GM19025 (cell line): ENCODE data around the gene IPO11.
"Not testable (repeated sequence)": the region's sequence is repeated elsewhere in the genome, so short reads cannot be mapped to it uniquely, and the experiment has no call there.

ENCODE experiments used
- ATAC-seq: cut with Tn5 transposase; IDR thresholded peaks from one replicate; pipeline ENCODE4 v1.9.1; 2021; ENCODE audit warnings: mild to moderate bottlenecking, low read depth, moderate library complexity; ENCODE audit not compliant: unreplicated experiment

IPO11 gene

GRCh38 chr5:62593331-62593730 lies 180.8 kb downstream of the IPO11 start:
- no peak for ATAC-seq

GRCh38 chr5:62594364-62594984 lies 181.9 kb downstream of the IPO11 start:
- no peak for ATAC-seq

GRCh38 chr5:62596096-62596495 lies 183.5 kb downstream of the IPO11 start:
- no peak for ATAC-seq

- no peak for ATAC-seq
Measured at GRCh38 chr5:62596691-62597090, 184.1 kb downstream of the IPO11 start.

GRCh38 chr5:62597314-62597713 lies 184.8 kb downstream of the IPO11 start:
- no peak for ATAC-seq

- ATAC-seq = no peak
Measured at GRCh38 chr5:62600560-62601252, 188.1 kb downstream of the IPO11 start.

- no peak for ATAC-seq
Measured at GRCh38 chr5:62603934-62604333, 191.4 kb downstream of the IPO11 start.

- no peak for ATAC-seq
Measured at GRCh38 chr5:62605638-62606037, 193.1 kb downstream of the IPO11 start.

GRCh38 chr5:62606878-62607277 lies 194.3 kb downstream of the IPO11 start:
- ATAC-seq = no peak

GRCh38 chr5:62607615-62608014 lies 195.1 kb downstream of the IPO11 start:
- no peak for ATAC-seq

GRCh38 chr5:62608529-62609511 lies 196.3 kb downstream of the IPO11 start:
- ATAC-seq = no peak

GRCh38 chr5:62614355-62614754 lies 201.8 kb downstream of the IPO11 start:
- no peak for ATAC-seq

GRCh38 chr5:62616615-62617277 lies 204.2 kb downstream of the IPO11 start:
- no peak for ATAC-seq

GRCh38 chr5:62617943-62618342 lies 205.4 kb downstream of the IPO11 start:
- ATAC-seq = no peak

- ATAC-seq = no peak
Measured at GRCh38 chr5:62620761-62621160, 208.2 kb downstream of the IPO11 start.

GRCh38 chr5:62621280-62621679 lies 208.7 kb downstream of the IPO11 start:
- no peak for ATAC-seq

- no peak for ATAC-seq
Measured at GRCh38 chr5:62623271-62623670, 210.7 kb downstream of the IPO11 start.

GRCh38 chr5:62624436-62624835 lies 211.9 kb downstream of the IPO11 start:
- not testable (repeated sequence) for ATAC-seq

- no peak for ATAC-seq
Measured at GRCh38 chr5:62626534-62626933, 214.0 kb downstream of the IPO11 start.

GRCh38 chr5:62627121-62627520 lies 214.6 kb downstream of the IPO11 start:
- ATAC-seq = no peak

- ATAC-seq = no peak
Measured at GRCh38 chr5:62627901-62628300, 215.3 kb downstream of the IPO11 start.
